ENCODE measurements around the gene STX16.

DNA sequence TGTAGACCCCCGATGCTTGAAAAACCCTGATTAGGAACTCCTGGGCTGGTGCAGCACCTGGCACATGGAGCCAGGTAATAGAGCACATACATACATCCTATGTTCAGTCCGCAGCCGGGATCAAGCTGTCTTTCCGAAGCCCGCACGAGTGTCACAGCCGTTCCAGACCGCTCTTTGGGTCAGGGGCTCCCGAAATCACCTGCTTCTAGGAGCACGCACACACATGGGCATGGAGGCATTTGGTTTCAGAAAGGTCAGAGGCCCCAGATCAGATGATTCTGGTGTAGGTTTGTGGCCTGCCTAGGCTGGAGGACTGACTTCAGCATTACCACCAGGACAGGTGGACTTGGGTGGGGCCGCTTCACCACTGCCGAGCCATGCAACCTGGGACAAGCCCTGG, 42.1 kb upstream of the STX16 start:
- TF ChIP-seq CTCF (conservative IDR thresholded peaks at IDR 0.05 in 1 of 2, IDR thresholded peaks at IDR 0.05 in 1 of 2; ENCODE audit: low read depth in 1 of 2, low read length in 2 of 2), result no peak
- no peak for TF ChIP-seq EZH2 (IDR thresholded peaks at IDR 0.05; ENCODE audit: low read length, missing control alignments)
